ENCODE data around the gene SND1. TPM values are rescaled to one million over a fixed set of nuclear protein-coding genes. Genes with fewer than 3 reads are reported as not detected.
A peak's percentile ranks its signal among the peaks of the same experiment; 100 is the strongest.

The SND1 gene
- polyA plus RNA-seq, 3 donors, result 46.5 to 97.3 (median 79.8) TPM

GRCh38 chr7:128125816-128126215 lies 473.8 kb downstream of the SND1 start:
- Histone ChIP-seq H3K9ac (ENCODE audit: insufficient read depth, low read length, poor library complexity, severe bottlenecking) (no peak overlapping the region), H3K9me3 (replicated peaks in 1 of 2; ENCODE audit: control insufficient read depth in 1 of 2, insufficient read depth in 1 of 2, low read length in 2 of 2) (no peaks in the 10 kb centered on the region), H3K79me2 (ENCODE audit: insufficient read depth, low read length) (no peaks in the 10 kb centered on the region), H2AFZ (ENCODE audit: insufficient read depth, low read depth, low read length, poor library complexity, severe bottlenecking) (no peak overlapping the region), H3K27me3 (ENCODE audit: control insufficient read depth in 2 of 2, insufficient read depth in 2 of 2, low read length in 2 of 2) (no peaks in the 10 kb centered on the region), H3K4me3 (replicated peaks in 1 of 3; ENCODE audit: low read depth in 2 of 3, low read length in 3 of 3) (no peak overlapping the region), H4K20me1 (ENCODE audit: insufficient read depth, low read length) (no peaks in the 10 kb centered on the region), H3K4me1 (ENCODE audit: control insufficient read depth in 1 of 2, insufficient read depth in 2 of 2, low read length in 2 of 2) (peaks cover 36 to 41% of the 10 kb centered on the region in 2 donors), H3K36me3 (replicated peaks in 1 of 2; ENCODE audit: control insufficient read depth in 1 of 2, insufficient read depth in 2 of 2, low read length in 2 of 2) (no peaks in the 10 kb centered on the region), H3K27ac (ENCODE audit: low read depth in 1 of 2, low read length in 2 of 2) (no peak overlapping the region), H3K4me2 (replicated peaks; ENCODE audit: extremely low read depth, low read length, poor library complexity, severe bottlenecking) (no peak overlapping the region)
- DNase-seq, result peak in 1 of 3 donors; percentile 32
- WGBS (ENCODE audit: insufficient coverage), result no CpG with 5 or more reads among the region's 1 CpG
- peaks cover 29% of the 10 kb centered on the region for H3K4me1 Mint-ChIP-seq
- peaks cover 0 to 2% (median 2%) of the 10 kb centered on the region in 3 donors for H3K27me3 Mint-ChIP-seq (ENCODE audit: low read depth in 3 of 3)
- intact Hi-C loops (cut with micrococcal nuclease), result no loop called here
- H3K36me3 Mint-ChIP-seq, result no peaks in the 10 kb centered on the region
- H3K9me3 Mint-ChIP-seq, result no peaks in the 10 kb centered on the region
- no peak overlapping the region for H3K27ac Mint-ChIP-seq
- no peak for TF ChIP-seq CTCF (IDR thresholded peaks at IDR 0.05)
- no peak overlapping the region for H3K4me3 Mint-ChIP-seq

- no peak for DNase-seq
- Histone ChIP-seq H3K4me2 (replicated peaks; ENCODE audit: extremely low read depth, low read length, poor library complexity, severe bottlenecking) (no peak overlapping the region), H3K27ac (ENCODE audit: low read depth in 1 of 2, low read length in 2 of 2) (no peak overlapping the region), H3K79me2 (ENCODE audit: insufficient read depth, low read length) (no peaks in the 10 kb centered on the region), H3K9ac (ENCODE audit: insufficient read depth, low read length, poor library complexity, severe bottlenecking) (no peak overlapping the region), H3K4me3 (replicated peaks in 1 of 3; ENCODE audit: low read depth in 2 of 3, low read length in 3 of 3) (no peak overlapping the region), H3K9me3 (replicated peaks in 1 of 2; ENCODE audit: control insufficient read depth in 1 of 2, insufficient read depth in 1 of 2, low read length in 2 of 2) (no peaks in the 10 kb centered on the region), H3K27me3 (ENCODE audit: control insufficient read depth in 2 of 2, insufficient read depth in 2 of 2, low read length in 2 of 2) (peaks cover 0 to 2% of the 10 kb centered on the region in 2 donors), H2AFZ (ENCODE audit: insufficient read depth, low read depth, low read length, poor library complexity, severe bottlenecking) (no peak overlapping the region), H4K20me1 (ENCODE audit: insufficient read depth, low read length) (no peaks in the 10 kb centered on the region), H3K4me1 (ENCODE audit: control insufficient read depth in 1 of 2, insufficient read depth in 2 of 2, low read length in 2 of 2) (peaks cover 11 to 16% of the 10 kb centered on the region in 2 donors), H3K36me3 (replicated peaks in 1 of 2; ENCODE audit: control insufficient read depth in 1 of 2, insufficient read depth in 2 of 2, low read length in 2 of 2) (no peaks in the 10 kb centered on the region)
- Mint-ChIP-seq H3K36me3 (no peaks in the 10 kb centered on the region), H3K4me1 (peaks cover 9% of the 10 kb centered on the region), H3K9me3 (no peaks in the 10 kb centered on the region), H3K27me3 (ENCODE audit: low read depth in 3 of 3) (peaks cover under 1 to 10% (median 3%) of the 10 kb centered on the region in 3 donors), H3K4me3 (peak overlapping the region in 1 of 2 donors; percentile 57), H3K27ac (no peak overlapping the region)
- intact Hi-C loops (cut with micrococcal nuclease), result no loop called here
- no peak for TF ChIP-seq CTCF (IDR thresholded peaks at IDR 0.05)
- WGBS (ENCODE audit: insufficient coverage), result no CpG with 5 or more reads among the region's 3 CpGs
Observed at GRCh38 chr7:128128401-128128800, 476.4 kb downstream of the SND1 start.

Measured in CD14-positive monocyte (primary cell).